IMR-90 (cell line): ENCODE measurements around the gene CCDC7. TPM values are rescaled to one million over a fixed set of nuclear protein-coding genes. Genes with fewer than 3 reads are reported as not detected.

ENCODE experiments used
- ATAC-seq: fragments of 200-7000 bp; cut with Tn5 transposase; 2 replicates; pipeline ENCODE4 v1.9.1; 2020; ENCODE audit warnings: low read depth, mild to moderate bottlenecking, moderate library complexity
- BruUV-seq: library from RNA; stranded (reverse); fragments of 400-500 nt; replicated peaks from 2 replicates; lab custom pipeline; 2021; lab: Mats Ljungman, UMichigan
- CTCF ChIA-PET: fragments of 300-600 bp; formaldehyde crosslinking; extraction: SDS; loops from one replicate; lab custom pipeline; 2021; ENCODE audit warnings: antibody characterized with exemption; lab: Yijun Ruan, JAX
- POLR2A ChIA-PET: fragments of 300-600 bp; sonication (Branson Sonifier 250); formaldehyde crosslinking; loops from one replicate; lab custom pipeline; 2022; ENCODE audit warnings: antibody characterized with exemption; ENCODE audit not compliant: unreplicated experiment; lab: Charles Lee
- DNase-seq: peaks from one replicate; pipeline ENCODE4 v3.0.0; 2013
- H2AFZ ChIP-seq: replicated peaks from 2 replicates; pipeline ENCODE3; 2013; ENCODE audit warnings: low read length, mild to moderate bottlenecking; ENCODE audit not compliant: poor library complexity
- H2AK5ac ChIP-seq: 2 replicates; pipeline ENCODE4 v1.6.1; 2013; ENCODE audit warnings: low read depth, low read length, inconsistent platforms
- H2AK9ac ChIP-seq: replicated peaks from 2 replicates; pipeline ENCODE3; 2013; ENCODE audit warnings: mild to moderate bottlenecking, low read depth, low read length, moderate library complexity; ENCODE audit not compliant: poor library complexity
- H2BK120ac ChIP-seq: 2 replicates; pipeline ENCODE4 v1.6.1; 2013; ENCODE audit warnings: low read depth, low read length, inconsistent platforms
- H2BK15ac ChIP-seq: 3 replicates; pipeline ENCODE4 v1.6.1; 2013; ENCODE audit warnings: low read depth, low read length, inconsistent platforms
- H2BK20ac ChIP-seq: 2 replicates; pipeline ENCODE4 v1.6.1; 2013; ENCODE audit warnings: low read depth, mild to moderate bottlenecking, inconsistent platforms, low read length, moderate library complexity
- H2BK5ac ChIP-seq: 2 replicates; pipeline ENCODE4 v1.6.1; 2013; ENCODE audit warnings: mild to moderate bottlenecking, low read depth, low read length, inconsistent platforms; ENCODE audit not compliant: poor library complexity, severe bottlenecking
- H3K14ac ChIP-seq: replicated peaks from 2 replicates; pipeline ENCODE4 v1.6.1; 2013; ENCODE audit warnings: low read depth, low read length, inconsistent platforms
- H3K18ac ChIP-seq: 2 replicates; pipeline ENCODE4 v1.6.1; 2013; ENCODE audit warnings: low read depth, low read length, control low read depth
- H3K23ac ChIP-seq: 2 replicates; pipeline ENCODE4 v1.6.1; 2013; ENCODE audit warnings: low read depth, low read length, inconsistent platforms
- H3K27ac ChIP-seq: 2 replicates; pipeline ENCODE4 v1.5.1; 2013; ENCODE audit warnings: mild to moderate bottlenecking, control low read depth, low read length; ENCODE audit not compliant: insufficient read depth
- H3K27me3 ChIP-seq: 2 replicates; pipeline ENCODE4 v1.6.1; 2013; ENCODE audit warnings: low read length; ENCODE audit not compliant: control insufficient read depth, insufficient read depth
- H3K36me3 ChIP-seq: 2 replicates; pipeline ENCODE4 v1.6.1; 2013; ENCODE audit warnings: low read length, mixed read lengths; ENCODE audit not compliant: control insufficient read depth, insufficient read depth
- H3K4ac ChIP-seq: 2 replicates; pipeline ENCODE4 v1.6.1; 2013; ENCODE audit warnings: low read depth, low read length, inconsistent platforms
- H3K4me1 ChIP-seq: 2 replicates; pipeline ENCODE4 v1.6.1; 2013; ENCODE audit warnings: low read length, mixed read lengths; ENCODE audit not compliant: control insufficient read depth, insufficient read depth
- H3K4me2 ChIP-seq: 2 replicates; pipeline ENCODE4 v1.6.1; 2013; ENCODE audit warnings: low read depth, mild to moderate bottlenecking, control low read depth, low read length, moderate library complexity
- H3K4me3 ChIP-seq: 2 replicates; pipeline ENCODE4 v1.5.1; 2013; ENCODE audit warnings: low read depth, mild to moderate bottlenecking, control low read depth, low read length, moderate library complexity; ENCODE audit not compliant: insufficient read depth
- H3K56ac ChIP-seq: 2 replicates; pipeline ENCODE4 v1.6.1; 2013; ENCODE audit warnings: low read length, inconsistent platforms; ENCODE audit not compliant: insufficient read depth; ENCODE audit errors: extremely low read depth
- H3K79me1 ChIP-seq, 2 experiments: 2 replicates each; pipeline ENCODE4 v1.6.1; 2013; ENCODE audit warnings: low read length in 2 of 2, inconsistent platforms in 1 of 2, low read depth in 1 of 2
- H3K9ac ChIP-seq: 2 replicates; pipeline ENCODE4 v1.6.1; 2013; ENCODE audit warnings: low read depth, low read length, control low read depth
- H3K9me1 ChIP-seq: 2 replicates; pipeline ENCODE4 v1.6.1; 2013; ENCODE audit warnings: low read length, inconsistent platforms; ENCODE audit not compliant: insufficient read depth
- H3K9me3 ChIP-seq: 2 replicates; pipeline ENCODE4 v1.6.1; 2013; ENCODE audit warnings: low read length; ENCODE audit not compliant: control insufficient read depth, insufficient read depth
- H4K20me1 ChIP-seq: 2 replicates; pipeline ENCODE4 v1.6.1; 2013; ENCODE audit warnings: low read length, inconsistent platforms; ENCODE audit not compliant: insufficient read depth
- H4K5ac ChIP-seq: 2 replicates; pipeline ENCODE4 v1.6.1; 2013; ENCODE audit warnings: mild to moderate bottlenecking, low read depth, low read length, control low read depth
- H4K8ac ChIP-seq, 2 experiments: 2 replicates each; pipeline ENCODE4 v1.6.1; 2013; ENCODE audit warnings: low read depth in 2 of 2, low read length in 2 of 2, control low read depth in 1 of 2, inconsistent platforms in 1 of 2
- H4K91ac ChIP-seq: 2 replicates; pipeline ENCODE4 v1.6.1; 2013; ENCODE audit warnings: low read depth, low read length, inconsistent platforms; ENCODE audit not compliant: insufficient read depth
- BHLHE40 ChIP-seq: fragments of 150-350 bp; IDR thresholded peaks from 2 replicates; pipeline ENCODE4 v1.6.1; 2016; ENCODE audit warnings: mild to moderate bottlenecking, low read depth, low read length
- CEBPB ChIP-seq: IDR thresholded peaks from 2 replicates; pipeline ENCODE4 v1.6.1; 2012; ENCODE audit warnings: low read depth, low read length, improper control_type of control experiment
- CHD1 ChIP-seq: IDR thresholded peaks from 2 replicates; pipeline ENCODE4 v1.6.1; 2012; ENCODE audit warnings: low read depth, low read length, improper control_type of control experiment
- FOS ChIP-seq: fragments of 150-350 bp; IDR thresholded peaks from 2 replicates; pipeline ENCODE4 v1.6.1; 2016; ENCODE audit warnings: low read depth, low read length
- MAFK ChIP-seq: IDR thresholded peaks from 2 replicates; pipeline ENCODE4 v1.6.1; 2012; ENCODE audit warnings: low read depth, low read length, improper control_type of control experiment
- MAZ ChIP-seq: IDR thresholded peaks from 2 replicates; pipeline ENCODE4 v1.6.1; 2012; ENCODE audit warnings: low read depth, mild to moderate bottlenecking, low read length, improper control_type of control experiment, moderate library complexity, borderline replicate concordance
- MXI1 ChIP-seq: IDR thresholded peaks from 2 replicates; pipeline ENCODE4 v1.6.1; 2012; ENCODE audit warnings: low read depth, mild to moderate bottlenecking, low read length, moderate library complexity, borderline replicate concordance
- NFE2L2 ChIP-seq: fragments of 150-350 bp; IDR thresholded peaks from 2 replicates; pipeline ENCODE4 v1.6.1; 2016; ENCODE audit warnings: low read depth, mild to moderate bottlenecking, low read length
- POLR2A ChIP-seq: IDR thresholded peaks from 2 replicates; pipeline ENCODE4 v1.6.1; 2012; ENCODE audit warnings: mild to moderate bottlenecking, low read depth, low read length
- RAD21 ChIP-seq: IDR thresholded peaks from 2 replicates; pipeline ENCODE4 v1.6.1; 2012; ENCODE audit warnings: low read length, improper control_type of control experiment
- RCOR1 ChIP-seq: IDR thresholded peaks from 2 replicates; pipeline ENCODE4 v1.6.1; 2012; ENCODE audit warnings: mild to moderate bottlenecking, low read length, improper control_type of control experiment; ENCODE audit not compliant: insufficient replicate concordance
- RFX5 ChIP-seq: IDR thresholded peaks from 2 replicates; pipeline ENCODE4 v1.8.0; 2012; ENCODE audit warnings: low read depth, mild to moderate bottlenecking, low read length, moderate library complexity
- SMC3 ChIP-seq: fragments of 150-350 bp; IDR thresholded peaks from 2 replicates; pipeline ENCODE4 v1.6.1; 2016; ENCODE audit warnings: low read depth, mild to moderate bottlenecking, antibody characterized with exemption, low read length, moderate library complexity
- WGBS, 2 experiments: methylation state at CpG; one replicate each; pipeline versions ENCODE4 v1.1.5 to v1.1.7; 2013; ENCODE audit warnings: missing lambda C conversion rate in 2 of 2; ENCODE audit not compliant: insufficient read length in 1 of 2; ENCODE audit errors: extremely low coverage in 2 of 2; 5-methylcytosine and 5-hydroxymethylcytosine counted together
- dilution Hi-C: fragments of 300-500 bp; cut with HindIII; formaldehyde crosslinking; loops from one replicate; pipeline ENCODE4 v1.14.3; 2018; ENCODE audit warnings: low sequenced_read_pairs; ENCODE audit not compliant: unreplicated experiment
- in situ Hi-C: fragments of 300-500 bp; cut with MboI; formaldehyde crosslinking; loops from 3 replicates; pipeline ENCODE4 v1.14.3; 2019; ENCODE audit warnings: low sequenced_read_pairs, inconsistent platforms, mixed read lengths
- intact Hi-C: fragments of 100-400 bp; cut with micrococcal nuclease; formaldehyde crosslinking; loops from 2 replicates; pipeline ENCODE4 v1.10.0; 2022
- polyA plus RNA-seq, 3 experiments: library from polyadenylated mRNA; depleted of rRNA; stranded (reverse); fragments of >200 nt; gene quantifications; 2 replicates each; pipeline ENCODE4 v1.2.3, GENCODE V29; 2012; ENCODE audit warnings: low replicate concordance in 1 of 3
- total RNA-seq: library from RNA; depleted of rRNA; stranded (reverse); fragments of >200 nt; gene quantifications from 2 replicates; pipeline ENCODE4 v1.2.3, GENCODE V29; 2012
- TF ChIP-seq, protein P1 (sequence below): conservative IDR thresholded peaks from 2 replicates; pipeline ENCODE4 v1.5.1; 2012; ENCODE audit warnings: mild to moderate bottlenecking, low read depth, low read length, improper control_type of control experiment
- TF ChIP-seq, protein P2 (sequence below): fragments of 150-350 bp; IDR thresholded peaks from 2 replicates; pipeline ENCODE4 v1.6.1; 2016; ENCODE audit warnings: low read depth, mild to moderate bottlenecking, low read length, moderate library complexity, borderline replicate concordance
- TF ChIP-seq, protein P3 (sequence below): fragments of 150-350 bp; IDR thresholded peaks from 2 replicates; pipeline ENCODE4 v1.6.1; 2017; ENCODE audit warnings: mild to moderate bottlenecking, antibody characterized with exemption, low read length, low read depth

The CCDC7 gene
- total and polyA plus RNA-seq, 2 of the 4 experiments (the other 2 are of a cell fraction): 0.74 to 4.3 TPM

DNA sequence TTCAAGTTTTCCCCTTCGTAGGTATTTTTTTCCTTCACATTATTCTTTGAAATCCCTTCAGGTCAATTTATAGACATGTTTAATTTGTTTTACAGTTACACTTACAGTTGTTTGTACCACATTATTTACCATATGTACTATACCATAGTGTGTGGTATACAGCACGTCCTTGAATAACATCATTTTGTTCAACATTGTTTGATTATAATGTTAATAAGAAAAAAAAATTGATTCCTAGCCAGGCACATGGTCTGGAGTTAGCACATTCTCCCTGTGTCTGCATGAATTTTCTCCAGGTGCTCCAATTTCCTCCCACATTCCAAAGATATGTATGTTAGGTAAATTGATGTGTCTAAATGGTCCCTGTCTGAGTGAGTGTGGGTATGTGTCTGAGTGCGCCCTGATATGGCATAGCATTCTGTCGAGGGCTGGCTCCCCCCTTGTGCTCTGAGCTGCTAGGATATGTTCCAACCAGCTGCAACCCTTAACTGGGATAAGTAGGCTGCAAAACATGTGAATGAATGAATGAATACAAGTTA lies 247.6 kb downstream of the CCDC7 start:
- Histone ChIP-seq H3K27me3 (no peaks in the 10 kb centered on the region), H3K56ac (no peak overlapping the region), H3K79me1 (no peaks in the 10 kb centered on the region), H2BK120ac (no peak overlapping the region), H3K18ac (no peak overlapping the region), H3K4me2 (no peak overlapping the region), H3K27ac (no peak overlapping the region), H3K9me3 (no peaks in the 10 kb centered on the region), H3K9me1 (no peaks in the 10 kb centered on the region), H3K4me3 (no peak overlapping the region), H3K36me3 (no peaks in the 10 kb centered on the region), H4K20me1 (no peaks in the 10 kb centered on the region), H3K14ac (no peak overlapping the region), H4K5ac (no peak overlapping the region), H3K4me1 (no peaks in the 10 kb centered on the region), H4K8ac (no peak overlapping the region), H2AFZ (no peak overlapping the region), H2AK5ac (no peak overlapping the region), H2AK9ac (no peak overlapping the region), H2BK5ac (no peak overlapping the region), H4K91ac (no peak overlapping the region), H3K23ac (no peak overlapping the region), H2BK20ac (no peak overlapping the region), H3K4ac (no peak overlapping the region), H3K9ac (no peak overlapping the region), H2BK15ac (no peak overlapping the region)
- ChIA-PET CTCF (no interaction called here), POLR2A (no interaction called here)
- no peak for DNase-seq
- no CpG with 5 or more reads among the region's 4 CpGs for WGBS, 2 experiments
- dilution Hi-C loops: no loop called here
- TF ChIP-seq, protein P1, sequence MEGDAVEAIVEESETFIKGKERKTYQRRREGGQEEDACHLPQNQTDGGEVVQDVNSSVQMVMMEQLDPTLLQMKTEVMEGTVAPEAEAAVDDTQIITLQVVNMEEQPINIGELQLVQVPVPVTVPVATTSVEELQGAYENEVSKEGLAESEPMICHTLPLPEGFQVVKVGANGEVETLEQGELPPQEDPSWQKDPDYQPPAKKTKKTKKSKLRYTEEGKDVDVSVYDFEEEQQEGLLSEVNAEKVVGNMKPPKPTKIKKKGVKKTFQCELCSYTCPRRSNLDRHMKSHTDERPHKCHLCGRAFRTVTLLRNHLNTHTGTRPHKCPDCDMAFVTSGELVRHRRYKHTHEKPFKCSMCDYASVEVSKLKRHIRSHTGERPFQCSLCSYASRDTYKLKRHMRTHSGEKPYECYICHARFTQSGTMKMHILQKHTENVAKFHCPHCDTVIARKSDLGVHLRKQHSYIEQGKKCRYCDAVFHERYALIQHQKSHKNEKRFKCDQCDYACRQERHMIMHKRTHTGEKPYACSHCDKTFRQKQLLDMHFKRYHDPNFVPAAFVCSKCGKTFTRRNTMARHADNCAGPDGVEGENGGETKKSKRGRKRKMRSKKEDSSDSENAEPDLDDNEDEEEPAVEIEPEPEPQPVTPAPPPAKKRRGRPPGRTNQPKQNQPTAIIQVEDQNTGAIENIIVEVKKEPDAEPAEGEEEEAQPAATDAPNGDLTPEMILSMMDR: no peak
- no peak for TF ChIP-seq NFE2L2
- TF ChIP-seq, protein P2, sequence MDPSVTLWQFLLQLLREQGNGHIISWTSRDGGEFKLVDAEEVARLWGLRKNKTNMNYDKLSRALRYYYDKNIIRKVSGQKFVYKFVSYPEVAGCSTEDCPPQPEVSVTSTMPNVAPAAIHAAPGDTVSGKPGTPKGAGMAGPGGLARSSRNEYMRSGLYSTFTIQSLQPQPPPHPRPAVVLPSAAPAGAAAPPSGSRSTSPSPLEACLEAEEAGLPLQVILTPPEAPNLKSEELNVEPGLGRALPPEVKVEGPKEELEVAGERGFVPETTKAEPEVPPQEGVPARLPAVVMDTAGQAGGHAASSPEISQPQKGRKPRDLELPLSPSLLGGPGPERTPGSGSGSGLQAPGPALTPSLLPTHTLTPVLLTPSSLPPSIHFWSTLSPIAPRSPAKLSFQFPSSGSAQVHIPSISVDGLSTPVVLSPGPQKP: no peak
- TF ChIP-seq, protein P3, sequence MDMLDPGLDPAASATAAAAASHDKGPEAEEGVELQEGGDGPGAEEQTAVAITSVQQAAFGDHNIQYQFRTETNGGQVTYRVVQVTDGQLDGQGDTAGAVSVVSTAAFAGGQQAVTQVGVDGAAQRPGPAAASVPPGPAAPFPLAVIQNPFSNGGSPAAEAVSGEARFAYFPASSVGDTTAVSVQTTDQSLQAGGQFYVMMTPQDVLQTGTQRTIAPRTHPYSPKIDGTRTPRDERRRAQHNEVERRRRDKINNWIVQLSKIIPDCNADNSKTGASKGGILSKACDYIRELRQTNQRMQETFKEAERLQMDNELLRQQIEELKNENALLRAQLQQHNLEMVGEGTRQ: no peak
- TF ChIP-seq RFX5: no peak
- no peak for TF ChIP-seq MXI1
- no peak for TF ChIP-seq POLR2A
- no peak for TF ChIP-seq FOS
- no peak for TF ChIP-seq BHLHE40
- no peak for TF ChIP-seq CHD1
- no peak for TF ChIP-seq MAFK
- no peak for TF ChIP-seq RCOR1
- no peak for TF ChIP-seq SMC3
- TF ChIP-seq MAZ: no peak
- TF ChIP-seq RAD21: no peak
- TF ChIP-seq CEBPB: no peak
- in situ Hi-C loops: no loop called here
- ATAC-seq: no peak
- BruUV-seq: no TSS peak
- intact Hi-C loops: no loop called here
